Upper lobe of right lung (tissue), 1 donor: ENCODE measurements around the gene ANKS1B. TPM values are rescaled to one million over a fixed set of nuclear protein-coding genes. Genes with fewer than 3 reads are reported as not detected.

Source experiments
- ATAC-seq: fragments of 200-7000 bp; cut with Tn5 transposase; one replicate; pipeline ENCODE4 v1.9.1; 2020; ENCODE audit warnings: mild to moderate bottlenecking, moderate library complexity
- DNase-seq: peaks from one replicate; pipeline ENCODE4 v3.0.0-alpha.2; 2020
- H3K27ac ChIP-seq: fragments of 200-600 bp; one replicate; pipeline ENCODE4 v1.8.0; 2022
- H3K27me3 ChIP-seq: fragments of 200-600 bp; one replicate; pipeline ENCODE4 v1.8.0; 2022; ENCODE audit warnings: mild to moderate bottlenecking
- H3K36me3 ChIP-seq: fragments of 200-600 bp; one replicate; pipeline ENCODE4 v1.8.0; 2022
- H3K4me1 ChIP-seq: fragments of 200-600 bp; one replicate; pipeline ENCODE4 v1.8.0; 2022
- H3K4me3 ChIP-seq: fragments of 200-600 bp; one replicate; pipeline ENCODE4 v1.8.0; 2022; ENCODE audit warnings: mild to moderate bottlenecking
- H3K9me3 ChIP-seq: fragments of 200-600 bp; one replicate; pipeline ENCODE4 v1.8.0; 2022
- CTCF ChIP-seq: fragments of 200-600 bp; IDR thresholded peaks from one replicate; pipeline ENCODE4 v1.8.0; 2022; ENCODE audit warnings: antibody characterized with exemption
- intact Hi-C: fragments of 100-400 bp; cut with DNase I; formaldehyde crosslinking; loops from one replicate; pipeline ENCODE4 v1.11.0; 2022
- total RNA-seq: library from RNA; stranded (reverse); fragmentation: NEBNext Ultra II Directional; extraction: Animal tissue kit (Norgen Biotek cat#: 25700); gene quantifications from one replicate; pipeline ENCODE4 v1.2.1, GENCODE V29; 2021
- donor health status: DM: no; HTN: yes; CAD: no; lungs with severe emphysema.

ANKS1B gene
- total RNA-seq, 1 donor from 2014 or later = 5.3 TPM

GRCh38 chr12:99765469-99766114, 219.1 kb downstream of the ANKS1B start:
- DNase-seq (no peak), ATAC-seq (no peak)
- no peaks in the 10 kb centered on the region for H3K9me3 ChIP-seq
- intact Hi-C loops = no loop called here
- H3K4me1 ChIP-seq = no peaks in the 10 kb centered on the region
- H3K27ac ChIP-seq = no peak overlapping the region
- H3K27me3 ChIP-seq = no peaks in the 10 kb centered on the region
- H3K36me3 ChIP-seq = no peaks in the 10 kb centered on the region
- H3K4me3 ChIP-seq = no peak overlapping the region
- TF ChIP-seq CTCF = no peak

GRCh38 chr12:99759444-99759843, 225.3 kb downstream of the ANKS1B start:
- Histone ChIP-seq H3K27ac (no peak overlapping the region), H3K4me3 (no peak overlapping the region), H3K36me3 (no peaks in the 10 kb centered on the region), H3K9me3 (no peaks in the 10 kb centered on the region), H3K4me1 (no peaks in the 10 kb centered on the region), H3K27me3 (no peaks in the 10 kb centered on the region)
- TF ChIP-seq CTCF = no peak
- intact Hi-C loops = no loop called here
- DNase-seq = no peak
- no peak for ATAC-seq

GRCh38 chr12:99758997-99759396, 225.7 kb downstream of the ANKS1B start:
- Histone ChIP-seq H3K27ac (no peak overlapping the region), H3K27me3 (no peaks in the 10 kb centered on the region), H3K4me1 (no peaks in the 10 kb centered on the region), H3K4me3 (no peak overlapping the region), H3K9me3 (no peaks in the 10 kb centered on the region), H3K36me3 (no peaks in the 10 kb centered on the region)
- DNase-seq (no peak), ATAC-seq (no peak)
- TF ChIP-seq CTCF = no peak
- intact Hi-C loops = no loop called here

- Histone ChIP-seq H3K36me3 (no peaks in the 10 kb centered on the region), H3K27me3 (no peaks in the 10 kb centered on the region), H3K9me3 (no peaks in the 10 kb centered on the region), H3K4me1 (no peaks in the 10 kb centered on the region), H3K27ac (no peak overlapping the region), H3K4me3 (no peak overlapping the region)
- DNase-seq = no peak
- TF ChIP-seq CTCF = no peak
- no peak for ATAC-seq
- intact Hi-C loops = no loop called here
Observed at GRCh38 chr12:99752740-99753139, 232.0 kb downstream of the ANKS1B start.

GRCh38 chr12:99746538-99746937, 238.2 kb downstream of the ANKS1B start:
- H3K9me3 ChIP-seq = no peaks in the 10 kb centered on the region
- no peak for TF ChIP-seq CTCF

GRCh38 chr12:99745895-99746294, 238.8 kb downstream of the ANKS1B start:
- no peak overlapping the region for H3K27ac ChIP-seq
- TF ChIP-seq CTCF = no peak
- H3K36me3 ChIP-seq = no peaks in the 10 kb centered on the region
- no peak overlapping the region for H3K4me3 ChIP-seq
- no peaks in the 10 kb centered on the region for H3K4me1 ChIP-seq
- ATAC-seq (no peak), DNase-seq (no peak)
- intact Hi-C loops = no loop called here
- no peaks in the 10 kb centered on the region for H3K9me3 ChIP-seq
- no peaks in the 10 kb centered on the region for H3K27me3 ChIP-seq

More at GRCh38 chr12:99746538-99746937, 238.2 kb downstream of the ANKS1B start:
- ATAC-seq (no peak), DNase-seq (no peak)
- Histone ChIP-seq H3K4me1 (no peaks in the 10 kb centered on the region), H3K27me3 (no peaks in the 10 kb centered on the region), H3K27ac (no peak overlapping the region), H3K4me3 (no peak overlapping the region), H3K36me3 (no peaks in the 10 kb centered on the region)
- intact Hi-C loops = no loop called here
